Endothelial cell of umbilical vein (primary cell): Measurements from ENCODE around the gene SECISBP2. TPM values are rescaled to one million over a fixed set of nuclear protein-coding genes. Genes with fewer than 3 reads are reported as not detected.

ENCODE experiments used
- BruUV-seq: library from RNA; stranded (reverse); fragments of 400-500 nt; replicated peaks from 2 replicates; lab custom pipeline; 2021; lab: Mats Ljungman, UMichigan
- CTCF ChIA-PET: fragments of 300-600, 350-600 bp; sonication (Branson Sonifier 250); formaldehyde crosslinking; loops from one replicate; lab custom pipeline; 2021; ENCODE audit warnings: antibody characterized with exemption, inconsistent platforms; lab: Charles Lee
- POLR2A ChIA-PET: fragments of 300-600, 350-600 bp; sonication (Branson Sonifier 250); formaldehyde crosslinking; loops from one replicate; lab custom pipeline; 2021; ENCODE audit warnings: antibody characterized with exemption, inconsistent platforms; lab: Charles Lee
- DNase-seq: peaks from one replicate; pipeline ENCODE4 v3.0.0-alpha.2; 2011; ENCODE audit warnings: low read depth, low spot score
- FAIRE-seq: peaks from 2 replicates; lab custom pipeline; 2011; peaks lifted over from hg19 to GRCh38; lab: Jason Lieb, UNC
- H2AFZ ChIP-seq: 2 replicates; pipeline ENCODE4 v1.6.0; 2012; ENCODE audit warnings: low read depth, low read length, control low read depth, inconsistent platforms
- H3K27ac ChIP-seq: 2 replicates; pipeline ENCODE4 v1.5.1; 2011; ENCODE audit warnings: low read depth, mild to moderate bottlenecking, control low read depth, low read length, moderate library complexity; ENCODE audit not compliant: insufficient read depth
- H3K27me3 ChIP-seq, 2 experiments: 2 replicates each; pipeline versions ENCODE4 v1.6.0 to v1.6.1; 2011; ENCODE audit warnings: low read length in 2 of 2, mixed read lengths in 1 of 2; ENCODE audit not compliant: control insufficient read depth in 2 of 2, insufficient read depth in 2 of 2
- H3K36me3 ChIP-seq, 2 experiments: 2 replicates in 1 of 2; 3 replicates in 1 of 2; pipeline ENCODE4 v1.5.1; 2011; ENCODE audit warnings: low read length in 2 of 2, mild to moderate bottlenecking in 1 of 2, moderate library complexity in 1 of 2; ENCODE audit not compliant: control insufficient read depth in 2 of 2, insufficient read depth in 2 of 2; ENCODE audit errors: extremely low read depth in 1 of 2
- H3K4me1 ChIP-seq: 3 replicates; pipeline ENCODE4 v1.5.1; 2011; ENCODE audit warnings: mild to moderate bottlenecking, low read length; ENCODE audit not compliant: control insufficient read depth, insufficient read depth; ENCODE audit errors: extremely low read depth
- H3K4me2 ChIP-seq: 2 replicates; pipeline ENCODE4 v1.6.1; 2011; ENCODE audit warnings: low read length, control low read depth, mixed read lengths; ENCODE audit not compliant: insufficient read depth
- H3K4me3 ChIP-seq, 3 experiments: fragments of 200-600 bp in 1 of 3; sonication (generic), shearing (Covaris generic) in 1 of 3; replicated peaks in 1 of 3; 2 replicates each; pipeline ENCODE4 v1.5.1; 2011 to 2016; ENCODE audit warnings: control low read depth in 3 of 3, low read length in 3 of 3, mild to moderate bottlenecking in 2 of 3, inconsistent platforms in 1 of 3, low read depth in 1 of 3, moderate library complexity in 1 of 3; ENCODE audit not compliant: insufficient read depth in 1 of 3
- H3K79me2 ChIP-seq: 2 replicates; pipeline ENCODE4 v1.6.0; 2012; ENCODE audit warnings: low read length, inconsistent platforms; ENCODE audit not compliant: control insufficient read depth, insufficient read depth
- H3K9ac ChIP-seq: replicated peaks from 2 replicates; pipeline ENCODE3; 2011; ENCODE audit warnings: low read length, control low read depth; ENCODE audit not compliant: insufficient read depth; ENCODE audit errors: extremely low read depth
- H3K9me1 ChIP-seq: replicated peaks from 3 replicates; pipeline ENCODE4 v1.6.0; 2011; ENCODE audit warnings: mild to moderate bottlenecking, low read length; ENCODE audit not compliant: control insufficient read depth, insufficient read depth; ENCODE audit errors: extremely low read depth
- H3K9me3 ChIP-seq: replicated peaks from 2 replicates; pipeline ENCODE4 v1.5.1; 2012; ENCODE audit warnings: low read length, inconsistent platforms; ENCODE audit not compliant: control insufficient read depth, insufficient read depth
- H4K20me1 ChIP-seq: replicated peaks from 2 replicates; pipeline ENCODE3; 2011; ENCODE audit warnings: mild to moderate bottlenecking, low read length; ENCODE audit not compliant: control insufficient read depth, insufficient read depth; ENCODE audit errors: extremely low read depth
- FOS ChIP-seq: IDR thresholded peaks from 2 replicates; pipeline ENCODE4 v1.6.1; 2011; ENCODE audit warnings: mild to moderate bottlenecking, low read length, moderate library complexity, borderline replicate concordance; ENCODE audit not compliant: insufficient read depth
- GATA2 ChIP-seq: IDR thresholded peaks from 2 replicates; pipeline ENCODE4 v1.7.0; 2011; ENCODE audit warnings: low read depth, mild to moderate bottlenecking, moderate library complexity, mixed read lengths, low read length; ENCODE audit not compliant: insufficient read length, insufficient read depth
- JUN ChIP-seq: IDR thresholded peaks from 2 replicates; pipeline ENCODE4 v1.6.1; 2011; ENCODE audit warnings: borderline replicate concordance, low read depth; ENCODE audit not compliant: insufficient read length, insufficient read depth
- MYC ChIP-seq: IDR thresholded peaks from one replicate; pipeline ENCODE4 v1.6.1; 2011; ENCODE audit warnings: mild to moderate bottlenecking, low read depth, low read length
- POLR2A ChIP-seq: IDR thresholded peaks from 2 replicates; pipeline ENCODE4 v1.6.1; 2012; ENCODE audit warnings: low read depth, mild to moderate bottlenecking, control low read depth, low read length
- POLR2AphosphoS5 ChIP-seq: IDR thresholded peaks from 2 replicates; pipeline ENCODE4 v1.6.1; 2012; ENCODE audit warnings: low read depth, mild to moderate bottlenecking, control low read depth, low read length, moderate library complexity; ENCODE audit not compliant: insufficient read depth
- dilution Hi-C: fragments of 300-500 bp; cut with MboI; formaldehyde crosslinking; loops from one replicate; pipeline ENCODE4 v1.15.0; 2019; ENCODE audit warnings: low sequenced_read_pairs; ENCODE audit not compliant: extremely low pct_ligation_motif_present
- intact Hi-C: fragments of 100-400 bp; cut with micrococcal nuclease; formaldehyde crosslinking; loops from one replicate; pipeline ENCODE4 v1.10.0; 2022
- polyA plus RNA-seq, 4 experiments: library from polyadenylated mRNA; depleted of rRNA in 3 of 4; stranded (reverse) in 3 of 4; unstranded in 1 of 4; fragments of >200 nt; gene quantifications; 2 replicates each; pipeline versions ENCODE4 v1.2.1 to v1.2.3, GENCODE V29; 2011 to 2012; ENCODE audit warnings: missing spikeins in 1 of 4
- total RNA-seq: library from RNA; stranded (reverse); gene quantifications from 2 replicates; pipeline ENCODE4 v1.2.3, GENCODE V29; 2021
- TF ChIP-seq, protein P1 (sequence below): IDR thresholded peaks from 2 replicates; pipeline ENCODE4 v1.6.1; 2011; ENCODE audit not compliant: insufficient read depth, insufficient read length
- TF ChIP-seq, protein P2 (sequence below), 2 donors: IDR thresholded peaks; 1 replicate in 1 of 2; 2 replicates in 1 of 2; pipeline ENCODE4 v1.5.1; 2011; ENCODE audit warnings: low read length in 2 of 2, mild to moderate bottlenecking in 2 of 2, moderate library complexity in 2 of 2, control low read depth in 1 of 2, inconsistent platforms in 1 of 2, low read depth in 1 of 2; ENCODE audit not compliant: insufficient read depth in 1 of 2; ENCODE audit errors: extremely low read depth in 1 of 2

Gene SECISBP2
- total and polyA plus RNA-seq, 2 donors (not counting 3 experiments of a cell fraction or from before 2014, with no cell fraction given): 22.7 to 36.3 TPM

DNA sequence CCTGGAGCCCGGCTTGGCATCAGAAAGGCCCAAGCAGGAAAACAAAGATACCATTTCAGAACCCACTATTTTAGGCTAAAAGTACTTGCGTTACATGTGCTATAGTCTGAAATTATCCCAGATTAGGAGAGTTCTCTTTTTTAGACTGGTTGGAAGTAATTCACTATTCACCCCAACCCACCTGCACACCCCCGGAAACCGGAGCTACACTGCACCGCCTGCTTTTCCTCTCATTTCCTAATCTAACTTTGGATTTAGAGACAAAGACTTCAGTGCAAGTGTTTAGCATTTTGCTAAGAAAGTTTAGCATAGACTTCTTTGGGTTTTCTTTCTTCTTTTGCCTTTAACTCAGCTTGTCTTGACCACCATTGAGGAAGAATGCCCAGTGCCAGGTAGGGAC lies 79.2 kb downstream of the SECISBP2 start:
- no peak for TF ChIP-seq POLR2A
- no peak for TF ChIP-seq GATA2
- no peak for TF ChIP-seq MYC
- TF ChIP-seq FOS: no peak
- TF ChIP-seq, protein P1, sequence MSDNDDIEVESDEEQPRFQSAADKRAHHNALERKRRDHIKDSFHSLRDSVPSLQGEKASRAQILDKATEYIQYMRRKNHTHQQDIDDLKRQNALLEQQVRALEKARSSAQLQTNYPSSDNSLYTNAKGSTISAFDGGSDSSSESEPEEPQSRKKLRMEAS: no peak
- TF ChIP-seq JUN: no peak
- Histone ChIP-seq H3K27me3 (no peaks in the 10 kb centered on the region), H3K9me3 (no peaks in the 10 kb centered on the region), H3K4me1 (no peaks in the 10 kb centered on the region), H3K4me2 (no peak overlapping the region), H2AFZ (no peak overlapping the region), H3K9ac (no peak overlapping the region), H3K4me3 (no peak overlapping the region), H3K9me1 (no peaks in the 10 kb centered on the region), H3K79me2 (no peaks in the 10 kb centered on the region), H3K27ac (no peak overlapping the region), H3K36me3 (no peaks in the 10 kb centered on the region), H4K20me1 (no peaks in the 10 kb centered on the region)
- ChIA-PET POLR2A (no interaction called here), CTCF (no interaction called here)
- no peak for DNase-seq
- BruUV-seq: no TSS peak
- dilution Hi-C loops: no loop called here
- intact Hi-C loops: no loop called here
- no peak for FAIRE-seq

DNA sequence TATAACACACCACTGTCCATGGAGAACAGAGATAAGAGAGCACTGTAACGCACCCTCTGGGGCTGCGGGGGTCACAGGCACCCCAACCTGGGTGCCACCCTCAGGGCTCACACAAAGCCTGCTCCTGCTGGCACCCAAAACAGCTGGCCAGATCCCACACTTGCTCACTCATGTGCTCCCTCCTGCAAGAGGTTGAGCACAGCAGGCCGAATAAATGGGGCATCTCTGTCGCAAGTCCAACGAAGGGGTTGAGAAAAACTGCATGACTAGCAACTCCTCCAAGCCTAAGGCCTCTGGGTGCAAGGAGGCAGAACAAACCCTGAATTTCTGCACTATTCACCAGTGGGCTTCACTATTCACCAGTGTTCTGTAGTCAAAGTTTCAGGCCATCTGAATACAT lies 80.3 kb downstream of the SECISBP2 start:
- no peaks in the 10 kb centered on the region for H4K20me1 ChIP-seq
- ChIA-PET CTCF (interaction anchor here (1.2 kb wide), 1 partner anchor 60 kb away, joined by 3 read pairs; no protein-coding TSS in a partner anchor), POLR2A (no interaction called here)
- TF ChIP-seq POLR2A (no peak), GATA2 (no peak), MYC (no peak), POLR2AphosphoS5 (no peak), JUN (no peak), FOS (no peak)
- TF ChIP-seq, protein P2, sequence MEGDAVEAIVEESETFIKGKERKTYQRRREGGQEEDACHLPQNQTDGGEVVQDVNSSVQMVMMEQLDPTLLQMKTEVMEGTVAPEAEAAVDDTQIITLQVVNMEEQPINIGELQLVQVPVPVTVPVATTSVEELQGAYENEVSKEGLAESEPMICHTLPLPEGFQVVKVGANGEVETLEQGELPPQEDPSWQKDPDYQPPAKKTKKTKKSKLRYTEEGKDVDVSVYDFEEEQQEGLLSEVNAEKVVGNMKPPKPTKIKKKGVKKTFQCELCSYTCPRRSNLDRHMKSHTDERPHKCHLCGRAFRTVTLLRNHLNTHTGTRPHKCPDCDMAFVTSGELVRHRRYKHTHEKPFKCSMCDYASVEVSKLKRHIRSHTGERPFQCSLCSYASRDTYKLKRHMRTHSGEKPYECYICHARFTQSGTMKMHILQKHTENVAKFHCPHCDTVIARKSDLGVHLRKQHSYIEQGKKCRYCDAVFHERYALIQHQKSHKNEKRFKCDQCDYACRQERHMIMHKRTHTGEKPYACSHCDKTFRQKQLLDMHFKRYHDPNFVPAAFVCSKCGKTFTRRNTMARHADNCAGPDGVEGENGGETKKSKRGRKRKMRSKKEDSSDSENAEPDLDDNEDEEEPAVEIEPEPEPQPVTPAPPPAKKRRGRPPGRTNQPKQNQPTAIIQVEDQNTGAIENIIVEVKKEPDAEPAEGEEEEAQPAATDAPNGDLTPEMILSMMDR (IDR thresholded peaks at IDR 0.05; ENCODE audit: extremely low read depth in 1 of 2, insufficient read depth in 1 of 2, low read depth in 1 of 2, low read length in 2 of 2): no peak
- H3K36me3 ChIP-seq: no peaks in the 10 kb centered on the region
- intact Hi-C loops: no loop called here
- H3K79me2 ChIP-seq: no peaks in the 10 kb centered on the region
- dilution Hi-C loops: no loop called here
- no peaks in the 10 kb centered on the region for H3K9me3 ChIP-seq
- no peak overlapping the region for H3K4me3 ChIP-seq
- no peak overlapping the region for H3K9ac ChIP-seq
- BruUV-seq: no TSS peak
- FAIRE-seq (no peak), DNase-seq (no peak)
- no peak overlapping the region for H3K27ac ChIP-seq
- no peaks in the 10 kb centered on the region for H3K9me1 ChIP-seq
- H3K4me1 ChIP-seq: no peaks in the 10 kb centered on the region
- H3K4me2 ChIP-seq: no peak overlapping the region
- H2AFZ ChIP-seq: no peak overlapping the region
- H3K27me3 ChIP-seq: no peaks in the 10 kb centered on the region
